Erythroblast (primary cell): ENCODE results near the gene C9orf78.

Experiments used
- GATA1 ChIP-seq: IDR thresholded peaks from 2 replicates; pipeline ENCODE4 v1.6.1; 2011; ENCODE audit warnings: low read depth, mild to moderate bottlenecking, control low read depth, low read length, moderate library complexity
- POLR2A ChIP-seq: IDR thresholded peaks from 2 replicates; pipeline ENCODE4 v1.6.1; 2011; ENCODE audit warnings: mild to moderate bottlenecking, low read length

GRCh38 chr9:129849901-129850300 is 14.8 kb upstream of the C9orf78 start:
- no peak for TF ChIP-seq POLR2A
- TF ChIP-seq GATA1: no peak
